GM12878 (cell line): ENCODE results near the gene SNAP47. TPM values are rescaled to one million over a fixed set of nuclear protein-coding genes. Genes with fewer than 3 reads are reported as not detected.
A peak's percentile ranks its signal among the peaks of the same experiment; 100 is the strongest.

Experiments
- CEBPB ChIP-seq, 2 experiments: fragments of 150-350 bp in 1 of 2; IDR thresholded peaks; 2 replicates each; pipeline ENCODE4 v1.6.1; 2012 to 2014; ENCODE audit warnings: low read depth in 2 of 2, low read length in 2 of 2, borderline replicate concordance in 1 of 2, inconsistent platforms in 1 of 2
- CEBPZ ChIP-seq: fragments of 150-350 bp; IDR thresholded peaks from 2 replicates; pipeline ENCODE4 v1.6.1; 2016; ENCODE audit warnings: low read depth, low read length
- CHD2 ChIP-seq: IDR thresholded peaks from 2 replicates; pipeline ENCODE4 v1.6.1; 2011; ENCODE audit warnings: low read depth, low read length, improper control_type of control experiment, borderline replicate concordance
- CREB1 ChIP-seq: IDR thresholded peaks from 2 replicates; pipeline ENCODE4 v1.6.1; 2012; ENCODE audit warnings: low read depth, mild to moderate bottlenecking, inconsistent platforms
- EED ChIP-seq: sonication (generic); IDR thresholded peaks from 2 replicates; pipeline ENCODE4 v1.6.1; 2016; ENCODE audit warnings: antibody characterized with exemption, low read depth
- EGR1 ChIP-seq, 2 experiments: IDR thresholded peaks; 1 replicate in 1 of 2; 2 replicates in 1 of 2; pipeline ENCODE4 v1.6.1; 2011 to 2012; ENCODE audit warnings: low read depth in 2 of 2, low read length in 2 of 2, borderline replicate concordance in 1 of 2, mild to moderate bottlenecking in 1 of 2, moderate library complexity in 1 of 2
- EP300 ChIP-seq, 2 experiments: fragments of 150-350 bp in 1 of 2; IDR thresholded peaks; 2 replicates each; pipeline ENCODE4 v1.6.1; 2011 to 2012; ENCODE audit warnings: low read depth in 2 of 2, low read length in 2 of 2, borderline replicate concordance in 1 of 2, improper control_type of control experiment in 1 of 2, inconsistent platforms in 1 of 2; ENCODE audit not compliant: control insufficient read depth in 1 of 2
- IKZF1 ChIP-seq: fragments of 450-650 bp; conservative IDR thresholded peaks from 2 replicates; pipeline ENCODE4 v1.6.1; 2017; ENCODE audit warnings: antibody characterized with exemption, mild to moderate bottlenecking
- IKZF2 ChIP-seq, 2 experiments: fragments of 450-650 bp; IDR thresholded peaks; 2 replicates each; pipeline ENCODE4 v1.6.1; 2017; ENCODE audit warnings: mild to moderate bottlenecking in 2 of 2, moderate library complexity in 2 of 2
- JUND ChIP-seq: IDR thresholded peaks from 2 replicates; pipeline ENCODE4 v1.6.1; 2012; ENCODE audit warnings: low read depth, mild to moderate bottlenecking, low read length, improper control_type of control experiment, moderate library complexity
- LARP7 ChIP-seq: fragments of 450-650 bp; IDR thresholded peaks from 2 replicates; pipeline ENCODE4 v1.6.1; 2017; ENCODE audit warnings: mild to moderate bottlenecking
- STAT1 ChIP-seq: fragments of 450-650 bp; conservative IDR thresholded peaks from 2 replicates; pipeline ENCODE4 v1.6.1; 2014; ENCODE audit warnings: antibody characterized with exemption, mild to moderate bottlenecking
- STAT3 ChIP-seq: IDR thresholded peaks from 2 replicates; pipeline ENCODE4 v1.6.1; 2011; ENCODE audit warnings: low read depth, low read length, improper control_type of control experiment
- SUPT20H ChIP-seq: IDR thresholded peaks from 2 replicates; pipeline ENCODE4 v1.6.1; 2011; ENCODE audit warnings: low read depth, mild to moderate bottlenecking, low read length, moderate library complexity, borderline replicate concordance; ENCODE audit not compliant: control insufficient read depth
- TARDBP ChIP-seq: IDR thresholded peaks from 2 replicates; pipeline ENCODE4 v1.6.1; 2016; ENCODE audit warnings: borderline replicate concordance
- TBL1XR1 ChIP-seq: IDR thresholded peaks from 2 replicates; pipeline ENCODE4 v1.6.1; 2012; ENCODE audit warnings: low read depth, low read length, improper control_type of control experiment
- TCF3 ChIP-seq: IDR thresholded peaks from 2 replicates; pipeline ENCODE4 v1.6.1; 2012; ENCODE audit warnings: low read depth, mild to moderate bottlenecking, low read length, borderline replicate concordance; ENCODE audit not compliant: insufficient read depth
- YBX1 ChIP-seq: fragments of 450-650 bp; IDR thresholded peaks from 2 replicates; pipeline ENCODE4 v1.6.1; 2016; ENCODE audit warnings: antibody characterized with exemption
- ZBED1 ChIP-seq: IDR thresholded peaks from 2 replicates; pipeline ENCODE4 v1.6.1; 2016; ENCODE audit warnings: borderline replicate concordance
- ZNF24 ChIP-seq: fragments of 450-650 bp; IDR thresholded peaks from 2 replicates; pipeline ENCODE4 v1.6.1; 2017; ENCODE audit warnings: antibody characterized with exemption, mild to moderate bottlenecking
- ZNF622 ChIP-seq: fragments of 450-650 bp; IDR thresholded peaks from 2 replicates; pipeline ENCODE4 v1.6.1; 2017; ENCODE audit warnings: mild to moderate bottlenecking, inconsistent platforms
- polyA plus RNA-seq, 11 experiments: library from polyadenylated mRNA; depleted of rRNA in 4 of 11; unstranded in 6 of 11; stranded (reverse) in 5 of 11; fragments of >200 nt; fragmentation: Nextera tagmentation in 4 of 11; fragmentation: Illumina TruSeq in 1 of 11; extraction: Ambion mirVana in 4 of 11; extraction: Trizol in 1 of 11; gene quantifications; 1 replicate in 1 of 11; 2 replicates in 10 of 11; pipeline versions ENCODE4 v1.2.1 to v1.2.3, GENCODE V29; 2011 to 2016; ENCODE audit warnings: inconsistent platforms in 2 of 11, missing spikeins in 2 of 11, low read depth in 1 of 11
- total RNA-seq, 4 experiments: library from RNA; depleted of rRNA in 3 of 4; stranded (reverse); fragments of >200 nt in 3 of 4; fragmentation: Illumina TruSeq in 1 of 4; extraction: Trizol in 1 of 4; gene quantifications; 2 replicates each; pipeline versions ENCODE4 v1.2.1 to v1.2.3, GENCODE V29; 2013 to 2021
- TF ChIP-seq, protein P1 (sequence below): fragments of 450-650 bp; IDR thresholded peaks from 2 replicates; pipeline ENCODE4 v1.6.1; 2017; ENCODE audit warnings: mild to moderate bottlenecking, moderate library complexity

SNAP47 gene
- total and polyA plus RNA-seq, 10 of the 15 experiments (the other 5 are each of a cell fraction or from before 2014, with no cell fraction given), result 1.3 to 39.6 (median 25.2) TPM

GRCh38 chr1:227787513-227788270 is 52.5 kb downstream of the SNAP47 start (continued):
- TF ChIP-seq, protein P1, sequence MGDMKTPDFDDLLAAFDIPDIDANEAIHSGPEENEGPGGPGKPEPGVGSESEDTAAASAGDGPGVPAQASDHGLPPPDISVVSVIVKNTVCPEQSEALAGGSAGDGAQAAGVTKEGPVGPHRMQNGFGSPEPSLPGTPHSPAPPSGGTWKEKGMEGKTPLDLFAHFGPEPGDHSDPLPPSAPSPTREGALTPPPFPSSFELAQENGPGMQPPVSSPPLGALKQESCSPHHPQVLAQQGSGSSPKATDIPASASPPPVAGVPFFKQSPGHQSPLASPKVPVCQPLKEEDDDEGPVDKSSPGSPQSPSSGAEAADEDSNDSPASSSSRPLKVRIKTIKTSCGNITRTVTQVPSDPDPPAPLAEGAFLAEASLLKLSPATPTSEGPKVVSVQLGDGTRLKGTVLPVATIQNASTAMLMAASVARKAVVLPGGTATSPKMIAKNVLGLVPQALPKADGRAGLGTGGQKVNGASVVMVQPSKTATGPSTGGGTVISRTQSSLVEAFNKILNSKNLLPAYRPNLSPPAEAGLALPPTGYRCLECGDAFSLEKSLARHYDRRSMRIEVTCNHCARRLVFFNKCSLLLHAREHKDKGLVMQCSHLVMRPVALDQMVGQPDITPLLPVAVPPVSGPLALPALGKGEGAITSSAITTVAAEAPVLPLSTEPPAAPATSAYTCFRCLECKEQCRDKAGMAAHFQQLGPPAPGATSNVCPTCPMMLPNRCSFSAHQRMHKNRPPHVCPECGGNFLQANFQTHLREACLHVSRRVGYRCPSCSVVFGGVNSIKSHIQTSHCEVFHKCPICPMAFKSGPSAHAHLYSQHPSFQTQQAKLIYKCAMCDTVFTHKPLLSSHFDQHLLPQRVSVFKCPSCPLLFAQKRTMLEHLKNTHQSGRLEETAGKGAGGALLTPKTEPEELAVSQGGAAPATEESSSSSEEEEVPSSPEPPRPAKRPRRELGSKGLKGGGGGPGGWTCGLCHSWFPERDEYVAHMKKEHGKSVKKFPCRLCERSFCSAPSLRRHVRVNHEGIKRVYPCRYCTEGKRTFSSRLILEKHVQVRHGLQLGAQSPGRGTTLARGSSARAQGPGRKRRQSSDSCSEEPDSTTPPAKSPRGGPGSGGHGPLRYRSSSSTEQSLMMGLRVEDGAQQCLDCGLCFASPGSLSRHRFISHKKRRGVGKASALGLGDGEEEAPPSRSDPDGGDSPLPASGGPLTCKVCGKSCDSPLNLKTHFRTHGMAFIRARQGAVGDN, result peak; percentile 55; the same call in 1 of the 2 replicates
- no peak for TF ChIP-seq ZNF24
- no peak for TF ChIP-seq TBL1XR1
- no peak for TF ChIP-seq STAT1
- peak in 1 of 2 experiments; percentile 37; a peak in 1 of 3 replicates for TF ChIP-seq EGR1 (IDR thresholded peaks at IDR 0.05; ENCODE audit: borderline replicate concordance in 1 of 2, low read depth in 2 of 2, low read length in 2 of 2)
- no peak for TF ChIP-seq TARDBP
- TF ChIP-seq TCF3, result 0 out of 2 replicates have a peak, but pooled peaks have one; percentile 59
- no peak for TF ChIP-seq STAT3
- TF ChIP-seq ZBED1, result no peak
- TF ChIP-seq EP300 (IDR thresholded peaks at IDR 0.05; ENCODE audit: borderline replicate concordance in 1 of 2, control insufficient read depth in 1 of 2, low read depth in 2 of 2, low read length in 2 of 2), result no peak
- no peak for TF ChIP-seq SUPT20H
- TF ChIP-seq LARP7, result 0 out of 2 replicates have a peak, but pooled peaks have one; percentile 18
- TF ChIP-seq IKZF2 (IDR thresholded peaks at IDR 0.05), result peak in 1 of 2 experiments; percentile 21; a peak in 1 of 4 replicates
- TF ChIP-seq IKZF1, result peak; percentile 51
- TF ChIP-seq CEBPZ, result no peak
- TF ChIP-seq ZNF622, result no peak
- TF ChIP-seq CEBPB (IDR thresholded peaks at IDR 0.05; ENCODE audit: borderline replicate concordance in 1 of 2, low read depth in 2 of 2, low read length in 2 of 2), result no peak
- TF ChIP-seq YBX1, result no peak
- TF ChIP-seq CREB1, result 0 out of 2 replicates have a peak, but pooled peaks have one; percentile 39
- TF ChIP-seq JUND, result no peak
- no peak for TF ChIP-seq EED
- no peak for TF ChIP-seq CHD2
